Adipose tissue (tissue), 3 donors: ENCODE measurements around the gene PSD4. TPM values are rescaled to one million over a fixed set of nuclear protein-coding genes. Genes with fewer than 3 reads are reported as not detected.

Experiments used
- H3K27ac ChIP-seq: one replicate; pipeline ENCODE4 v1.5.1; 2013; ENCODE audit warnings: low read depth, low read length
- WGBS, 3 donors: extraction: QIAGEN DNeasy Blood & Tissue Kit; methylation state at CpG; one replicate each; pipeline ENCODE4 v1.1.7; 2013; 5-methylcytosine and 5-hydroxymethylcytosine counted together
- polyA plus RNA-seq, 3 donors: library from polyadenylated mRNA; stranded (reverse); fragments of 200-250 nt; gene quantifications; one replicate each; pipeline ENCODE4 v1.2.3, GENCODE V29; 2013
- donor health status: healthy with polysubstance abuse.
- donor health status: Bipolar disorder and iron deficiency.
- donor health status: healthy.

The PSD4 gene
- polyA plus RNA-seq, 3 donors: 1.2 to 11.2 (median 5.9) TPM

- 77 to 96% (median 90%) methylated on average over 8 of the region's 8 CpGs for WGBS, 3 donors
Measured at GRCh38 chr2:113179446-113180045, 5.8 kb downstream of the PSD4 start.

GRCh38 chr2:113180131-113180946 lies 6.6 kb downstream of the PSD4 start:
- WGBS, 3 donors: 80 to 83% (median 83%) methylated on average over 17 of the region's 17 CpGs
- H3K27ac ChIP-seq: no peak overlapping the region

More at GRCh38 chr2:113179446-113180045, 5.8 kb downstream of the PSD4 start:
- no peak overlapping the region for H3K27ac ChIP-seq

GRCh38 chr2:113181258-113182051 lies 7.7 kb downstream of the PSD4 start:
- no peak overlapping the region for H3K27ac ChIP-seq
- whole genome bisulfite sequencing, 3 donors: 36 to 52% (median 40%) methylated on average over 8 of the region's 8 CpGs

GRCh38 chr2:113182471-113183260 lies 8.9 kb downstream of the PSD4 start:
- no peak overlapping the region for H3K27ac ChIP-seq
- WGBS, 3 donors: 92 to 96% (median 94%) methylated on average over 15 of the region's 15 CpGs

- no peak overlapping the region for H3K27ac ChIP-seq
- WGBS, 3 donors: 91 to 95% (median 95%) methylated on average over 8 of the region's 8 CpGs
Measured at GRCh38 chr2:113183264-113183663, 9.5 kb downstream of the PSD4 start.

- no peak overlapping the region for H3K27ac ChIP-seq
- 76 to 85% (median 85%) methylated on average over 2 of the region's 2 CpGs for whole genome bisulfite sequencing, 3 donors
Measured at GRCh38 chr2:113183703-113184102, 9.9 kb downstream of the PSD4 start.

- 79 to 90% (median 80%) methylated on average over 8 of the region's 8 CpGs for WGBS, 3 donors
- H3K27ac ChIP-seq: no peak overlapping the region
Measured at GRCh38 chr2:113184531-113185230, 10.9 kb downstream of the PSD4 start.

GRCh38 chr2:113185664-113186432 lies 12.1 kb downstream of the PSD4 start:
- H3K27ac ChIP-seq: no peak overlapping the region
- 58 to 65% (median 62%) methylated on average over 10 of the region's 10 CpGs for WGBS, 3 donors

- H3K27ac ChIP-seq: no peak overlapping the region
- WGBS, 3 donors: 79 to 86% (median 82%) methylated on average over 5 of the region's 5 CpGs
Measured at GRCh38 chr2:113186433-113186796, 12.6 kb downstream of the PSD4 start.

GRCh38 chr2:113187771-113188170 lies 14.0 kb downstream of the PSD4 start:
- 61 to 90% (median 64%) methylated on average over 6 of the region's 6 CpGs for WGBS, 3 donors
- H3K27ac ChIP-seq: no peak overlapping the region

- WGBS, 3 donors: 38 to 83% (median 40%) methylated on average over 1 of the region's 1 CpG
- no peak overlapping the region for H3K27ac ChIP-seq
Measured at GRCh38 chr2:113190871-113191270, 17.1 kb downstream of the PSD4 start.

GRCh38 chr2:113192459-113193100 lies 18.8 kb downstream of the PSD4 start:
- WGBS, 3 donors: 87 to 92% (median 89%) methylated on average over 7 of the region's 7 CpGs
- no peak overlapping the region for H3K27ac ChIP-seq

GRCh38 chr2:113195923-113196501 lies 22.2 kb downstream of the PSD4 start:
- 87 to 96% (median 94%) methylated on average over 11 of the region's 11 CpGs for WGBS, 3 donors
- H3K27ac ChIP-seq: no peak overlapping the region

GRCh38 chr2:113196839-113197238 lies 23.1 kb downstream of the PSD4 start:
- 94 to 97% (median 95%) methylated on average over 4 of the region's 4 CpGs for WGBS, 3 donors

GRCh38 chr2:113197347-113198047 lies 23.7 kb downstream of the PSD4 start:
- H3K27ac ChIP-seq: no peak overlapping the region
- WGBS, 3 donors: 86 to 95% (median 94%) methylated on average over 17 of the region's 17 CpGs

More at GRCh38 chr2:113196839-113197238, 23.1 kb downstream of the PSD4 start:
- no peak overlapping the region for H3K27ac ChIP-seq
